ENCODE data around the gene KRT5.

Gene KRT5

DNA sequence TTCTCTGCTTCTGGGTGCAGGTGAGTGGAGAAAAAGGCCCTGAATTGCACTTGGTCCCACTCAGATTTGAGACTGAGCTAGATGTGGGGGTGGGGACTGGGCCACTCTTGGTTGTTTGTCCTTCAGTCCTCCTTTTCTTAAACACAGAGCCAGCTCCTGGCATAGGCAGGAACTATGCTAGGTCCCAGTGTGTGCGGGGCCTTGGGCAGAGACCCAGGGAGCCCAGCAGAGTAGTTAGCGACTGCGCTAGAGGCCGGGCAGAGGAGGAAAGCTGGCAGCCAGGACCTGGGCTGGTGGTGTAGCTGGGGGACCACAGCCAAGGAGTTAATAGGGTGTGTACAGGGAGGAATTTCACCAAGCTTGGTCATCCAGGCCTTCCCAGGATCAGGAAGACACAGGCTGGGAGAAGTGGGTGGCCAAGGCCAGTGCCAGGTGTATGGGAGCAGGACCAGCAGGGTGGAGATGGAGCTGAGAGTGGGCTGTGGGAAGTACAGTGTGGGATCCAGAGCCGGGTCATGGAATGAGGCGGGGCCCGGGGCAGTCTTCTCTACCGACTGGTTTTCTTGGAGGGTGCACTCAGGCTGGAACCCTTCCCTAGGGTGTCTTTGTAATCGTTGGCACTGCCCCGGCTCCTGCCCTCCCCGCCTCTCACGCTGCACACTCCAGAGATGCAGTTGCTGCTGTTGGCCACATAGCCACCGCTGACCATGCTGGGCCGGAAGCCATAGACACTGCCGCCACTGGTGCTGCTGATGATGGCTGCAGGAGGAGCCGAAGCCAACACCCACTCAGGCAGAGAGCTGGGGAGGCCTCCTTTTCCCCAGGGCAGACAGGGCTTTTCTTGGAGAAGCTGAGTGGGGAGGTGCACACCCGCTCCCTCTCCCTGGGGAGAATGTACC, 24.0 kb upstream of the KRT5 start:
- Mint-ChIP-seq H3K36me3 (ENCODE audit: low read depth) (no peaks in the 10 kb centered on the region), H3K9me3 (no peaks in the 10 kb centered on the region), H3K4me3 (no peak overlapping the region), H3K27ac (no peak overlapping the region), H3K4me1 (ENCODE audit: low read depth) (peaks cover 3% of the 10 kb centered on the region), H3K27me3 (ENCODE audit: low read depth) (no peaks in the 10 kb centered on the region)

- H3K4me1 Mint-ChIP-seq (ENCODE audit: low read depth): peaks cover 3% of the 10 kb centered on the region
- no peak overlapping the region for H3K4me3 Mint-ChIP-seq
- H3K9me3 Mint-ChIP-seq: no peaks in the 10 kb centered on the region
- no peak overlapping the region for H3K27ac Mint-ChIP-seq
- no peaks in the 10 kb centered on the region for H3K36me3 Mint-ChIP-seq (ENCODE audit: low read depth)
- no peaks in the 10 kb centered on the region for H3K27me3 Mint-ChIP-seq (ENCODE audit: low read depth)
Observed at GRCh38 chr12:52542785-52543318, 22.7 kb upstream of the KRT5 start.

GRCh38 chr12:52542157-52542556, 22.0 kb upstream of the KRT5 start:
- no peaks in the 10 kb centered on the region for H3K9me3 Mint-ChIP-seq
- no peaks in the 10 kb centered on the region for H3K36me3 Mint-ChIP-seq (ENCODE audit: low read depth)
- H3K27me3 Mint-ChIP-seq (ENCODE audit: low read depth): no peaks in the 10 kb centered on the region
- H3K4me3 Mint-ChIP-seq: no peak overlapping the region
- no peak overlapping the region for H3K27ac Mint-ChIP-seq
- peaks cover 3% of the 10 kb centered on the region for H3K4me1 Mint-ChIP-seq (ENCODE audit: low read depth)

GRCh38 chr12:52541709-52542108, 21.5 kb upstream of the KRT5 start:
- Mint-ChIP-seq H3K9me3 (no peaks in the 10 kb centered on the region), H3K27me3 (ENCODE audit: low read depth) (no peaks in the 10 kb centered on the region), H3K27ac (no peak overlapping the region), H3K36me3 (ENCODE audit: low read depth) (no peaks in the 10 kb centered on the region), H3K4me1 (ENCODE audit: low read depth) (peaks cover 3% of the 10 kb centered on the region), H3K4me3 (no peak overlapping the region)

GRCh38 chr12:52540531-52540930, 20.3 kb upstream of the KRT5 start:
- peaks cover 3% of the 10 kb centered on the region for H3K4me1 Mint-ChIP-seq (ENCODE audit: low read depth)

GRCh38 chr12:52539821-52540173, 19.6 kb upstream of the KRT5 start:
- no peaks in the 10 kb centered on the region for H3K27me3 Mint-ChIP-seq (ENCODE audit: low read depth)
- no peaks in the 10 kb centered on the region for H3K36me3 Mint-ChIP-seq (ENCODE audit: low read depth)
- no peaks in the 10 kb centered on the region for H3K9me3 Mint-ChIP-seq
- no peak overlapping the region for H3K4me3 Mint-ChIP-seq
- H3K4me1 Mint-ChIP-seq (ENCODE audit: low read depth): peaks cover 3% of the 10 kb centered on the region
- H3K27ac Mint-ChIP-seq: no peak overlapping the region

More at GRCh38 chr12:52540531-52540930, 20.3 kb upstream of the KRT5 start:
- no peak overlapping the region for H3K27ac Mint-ChIP-seq
- no peaks in the 10 kb centered on the region for H3K36me3 Mint-ChIP-seq (ENCODE audit: low read depth)
- H3K9me3 Mint-ChIP-seq: no peaks in the 10 kb centered on the region
- H3K4me3 Mint-ChIP-seq: no peak overlapping the region
- H3K27me3 Mint-ChIP-seq (ENCODE audit: low read depth): no peaks in the 10 kb centered on the region

DNA sequence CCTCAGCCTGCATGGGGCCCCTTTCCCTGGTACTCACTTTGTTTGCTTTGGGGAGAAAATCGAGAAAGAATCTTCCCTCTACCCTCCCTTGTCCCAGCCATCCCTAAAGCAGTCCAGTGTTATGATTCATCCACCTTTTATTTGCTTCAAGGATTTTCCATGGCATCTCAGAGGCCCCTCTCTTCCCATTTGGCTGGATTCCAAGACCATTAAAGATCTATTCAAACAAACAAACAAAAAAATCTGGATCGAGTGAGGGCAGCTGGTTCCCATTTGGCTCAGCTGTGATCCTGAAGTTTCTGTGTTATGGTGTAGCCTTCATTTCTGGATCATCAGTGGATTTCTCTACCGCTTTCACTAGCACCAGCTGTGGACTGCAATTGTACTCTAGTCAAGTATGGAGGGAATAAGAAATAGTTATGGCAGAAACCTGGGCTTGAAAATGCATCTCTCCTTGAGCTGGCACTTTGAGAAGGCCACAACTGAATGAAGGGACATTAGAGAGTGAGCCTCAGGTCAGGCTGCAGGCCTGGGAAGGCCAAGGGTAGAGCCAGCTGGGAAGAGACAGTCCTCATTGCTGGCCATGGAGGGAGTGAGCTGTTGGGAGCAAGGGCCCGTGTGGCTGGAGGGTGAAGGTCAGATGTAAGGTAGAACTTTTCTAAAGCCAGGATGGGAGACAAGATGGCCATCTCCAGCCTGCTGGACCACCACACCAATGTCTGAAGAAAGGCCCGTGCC, 19.1 kb upstream of the KRT5 start:
- H3K27ac Mint-ChIP-seq: no peak overlapping the region
- H3K4me3 Mint-ChIP-seq: no peak overlapping the region
- H3K27me3 Mint-ChIP-seq (ENCODE audit: low read depth): no peaks in the 10 kb centered on the region
- no peaks in the 10 kb centered on the region for H3K36me3 Mint-ChIP-seq (ENCODE audit: low read depth)
- peaks cover 3% of the 10 kb centered on the region for H3K4me1 Mint-ChIP-seq (ENCODE audit: low read depth)
- no peaks in the 10 kb centered on the region for H3K9me3 Mint-ChIP-seq

- Mint-ChIP-seq H3K27ac (no peak overlapping the region), H3K4me1 (ENCODE audit: low read depth) (no peaks in the 10 kb centered on the region), H3K36me3 (ENCODE audit: low read depth) (no peaks in the 10 kb centered on the region), H3K27me3 (ENCODE audit: low read depth) (no peaks in the 10 kb centered on the region), H3K9me3 (no peaks in the 10 kb centered on the region), H3K4me3 (no peak overlapping the region)
Observed at GRCh38 chr12:52537101-52537500, 16.9 kb upstream of the KRT5 start.

- no peaks in the 10 kb centered on the region for H3K4me1 Mint-ChIP-seq (ENCODE audit: low read depth)
- H3K27ac Mint-ChIP-seq: no peak overlapping the region
- H3K27me3 Mint-ChIP-seq (ENCODE audit: low read depth): no peaks in the 10 kb centered on the region
- H3K9me3 Mint-ChIP-seq: no peaks in the 10 kb centered on the region
- no peaks in the 10 kb centered on the region for H3K36me3 Mint-ChIP-seq (ENCODE audit: low read depth)
- no peak overlapping the region for H3K4me3 Mint-ChIP-seq
Observed at GRCh38 chr12:52535574-52535973, 15.4 kb upstream of the KRT5 start.

DNA sequence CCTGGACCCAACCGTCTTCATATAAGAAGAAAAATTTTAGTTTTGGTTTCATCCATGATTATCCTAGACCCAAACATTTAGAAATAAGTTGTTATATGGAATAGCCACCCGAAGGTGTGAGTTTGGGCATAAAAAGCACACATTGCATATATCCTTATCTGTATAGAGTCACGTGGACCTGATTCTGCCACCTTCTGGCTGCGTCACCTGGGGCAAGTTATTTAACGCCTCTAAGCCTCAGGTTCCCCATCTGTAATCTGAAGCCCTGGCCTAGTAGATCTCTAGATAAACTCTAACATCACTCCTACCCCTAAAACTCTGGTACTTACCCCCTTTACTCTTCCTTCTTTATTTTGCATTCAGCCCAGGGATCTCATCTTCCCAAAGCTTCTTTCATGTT, 14.3 kb upstream of the KRT5 start:
- Mint-ChIP-seq H3K36me3 (ENCODE audit: low read depth) (no peaks in the 10 kb centered on the region), H3K27me3 (ENCODE audit: low read depth) (no peaks in the 10 kb centered on the region), H3K4me1 (ENCODE audit: low read depth) (no peaks in the 10 kb centered on the region), H3K4me3 (no peak overlapping the region), H3K9me3 (no peaks in the 10 kb centered on the region), H3K27ac (no peak overlapping the region)

GRCh38 chr12:52533686-52534470, 13.7 kb upstream of the KRT5 start:
- Mint-ChIP-seq H3K4me3 (no peak overlapping the region), H3K27ac (no peak overlapping the region)

DNA sequence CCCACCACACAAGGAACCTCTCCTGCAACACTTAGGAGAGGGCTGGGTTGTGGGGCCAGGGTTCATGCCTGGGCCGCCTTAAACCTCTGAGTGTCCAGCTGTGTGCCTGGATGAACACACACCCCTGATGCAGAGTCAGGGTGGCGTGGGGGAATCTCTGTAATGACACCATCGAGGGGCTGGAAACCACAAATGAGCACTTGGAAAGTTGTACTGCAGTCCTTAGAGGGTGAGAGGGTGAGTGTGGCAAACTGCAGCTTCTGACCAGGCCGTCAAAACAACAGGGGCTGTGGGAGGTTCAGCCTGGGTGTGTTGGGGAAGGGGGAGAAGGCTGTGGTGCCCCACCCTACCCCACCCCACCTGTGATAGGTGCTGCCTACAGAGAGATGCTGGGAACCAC, 12.4 kb upstream of the KRT5 start:
- H3K4me3 Mint-ChIP-seq: no peak overlapping the region
- no peaks in the 10 kb centered on the region for H3K9me3 Mint-ChIP-seq
- no peak overlapping the region for H3K27ac Mint-ChIP-seq
- H3K4me1 Mint-ChIP-seq (ENCODE audit: low read depth): no peaks in the 10 kb centered on the region
- H3K27me3 Mint-ChIP-seq (ENCODE audit: low read depth): no peaks in the 10 kb centered on the region
- no peaks in the 10 kb centered on the region for H3K36me3 Mint-ChIP-seq (ENCODE audit: low read depth)

More at GRCh38 chr12:52533686-52534470, 13.7 kb upstream of the KRT5 start:
- Mint-ChIP-seq H3K4me1 (ENCODE audit: low read depth) (no peaks in the 10 kb centered on the region), H3K9me3 (no peaks in the 10 kb centered on the region), H3K27me3 (ENCODE audit: low read depth) (no peaks in the 10 kb centered on the region), H3K36me3 (ENCODE audit: low read depth) (no peaks in the 10 kb centered on the region)

DNA sequence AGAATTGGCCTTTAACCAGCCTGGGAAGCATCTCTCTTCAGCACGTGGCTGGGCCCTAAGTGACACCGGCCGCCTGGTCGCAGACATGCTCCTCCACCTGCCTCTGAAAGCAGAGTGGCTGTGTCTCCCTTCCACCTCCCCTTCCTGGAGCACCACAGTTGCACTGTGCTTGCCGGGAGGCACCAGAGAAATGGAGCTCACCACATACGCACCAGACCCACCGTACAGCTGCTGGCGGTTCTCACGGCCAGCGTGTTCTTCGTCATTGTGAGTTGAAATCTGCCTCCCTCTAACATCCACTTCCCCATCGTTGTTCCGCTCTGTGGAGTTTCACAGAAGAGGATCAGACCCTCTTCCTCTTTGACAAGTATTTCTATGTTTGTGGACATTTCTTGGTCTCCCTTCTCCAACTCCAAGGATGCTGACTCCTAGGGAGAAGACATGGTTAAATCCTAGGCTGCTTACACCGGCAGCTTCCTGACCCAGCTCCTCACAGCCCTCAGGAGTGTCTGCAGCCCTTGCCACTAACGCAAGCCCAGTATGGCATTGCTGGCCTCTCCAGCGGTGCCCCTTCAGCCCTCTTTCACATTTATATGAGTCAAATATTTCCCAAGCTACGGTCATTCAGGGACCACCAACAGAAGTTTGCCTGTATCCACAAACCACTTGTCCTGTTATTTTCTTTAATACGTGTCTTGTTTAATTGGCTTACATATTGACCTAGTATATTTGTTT, 11.5 kb upstream of the KRT5 start:
- no peaks in the 10 kb centered on the region for H3K27me3 Mint-ChIP-seq (ENCODE audit: low read depth)
- H3K36me3 Mint-ChIP-seq (ENCODE audit: low read depth): no peaks in the 10 kb centered on the region
- H3K4me1 Mint-ChIP-seq (ENCODE audit: low read depth): no peaks in the 10 kb centered on the region
- no peak overlapping the region for H3K4me3 Mint-ChIP-seq
- H3K27ac Mint-ChIP-seq: peak overlapping the region; percentile 41
- H3K9me3 Mint-ChIP-seq: no peaks in the 10 kb centered on the region

GRCh38 chr12:52530905-52531304, 10.7 kb upstream of the KRT5 start:
- no peak overlapping the region for H3K27ac Mint-ChIP-seq
- H3K4me3 Mint-ChIP-seq: no peak overlapping the region
- H3K4me1 Mint-ChIP-seq (ENCODE audit: low read depth): no peaks in the 10 kb centered on the region
- H3K36me3 Mint-ChIP-seq (ENCODE audit: low read depth): no peaks in the 10 kb centered on the region
- no peaks in the 10 kb centered on the region for H3K27me3 Mint-ChIP-seq (ENCODE audit: low read depth)
- no peaks in the 10 kb centered on the region for H3K9me3 Mint-ChIP-seq
